ENCODE measurements around the gene LRRC8D.

DNA sequence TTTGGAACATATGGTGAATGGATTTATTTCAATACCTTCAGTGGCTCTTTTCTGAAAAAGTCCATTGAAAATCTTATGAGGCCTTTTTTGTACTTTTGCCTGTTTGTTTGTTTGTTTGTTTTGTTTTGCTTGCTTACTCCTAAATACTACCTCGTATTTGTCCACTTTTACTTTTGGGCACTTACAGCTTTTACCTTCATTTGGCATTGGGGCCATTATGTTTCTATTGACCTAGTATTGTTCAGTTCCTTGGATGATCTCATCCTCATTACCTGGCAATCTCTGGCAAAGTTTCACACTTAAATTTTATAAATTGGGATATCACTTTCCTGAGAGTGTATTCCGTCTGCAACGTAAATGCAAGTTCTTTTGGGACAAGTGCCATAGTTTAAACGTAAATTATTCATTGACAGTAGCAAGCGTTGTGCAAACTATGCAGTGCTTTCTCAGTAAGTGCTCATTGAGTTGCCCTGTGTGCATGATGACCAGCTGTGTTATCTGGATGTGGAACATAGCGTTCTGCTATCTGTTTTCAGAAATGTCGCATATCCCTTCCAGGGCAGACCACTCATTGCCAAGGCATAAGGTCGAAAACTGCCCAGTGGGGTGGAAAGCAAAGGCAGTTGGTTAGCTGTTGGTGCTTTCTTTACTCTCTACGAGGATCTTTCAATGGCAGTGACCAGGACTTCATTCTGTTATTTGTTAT is 51.1 kb downstream of the LRRC8D start:
- TF ChIP-seq, protein P1, sequence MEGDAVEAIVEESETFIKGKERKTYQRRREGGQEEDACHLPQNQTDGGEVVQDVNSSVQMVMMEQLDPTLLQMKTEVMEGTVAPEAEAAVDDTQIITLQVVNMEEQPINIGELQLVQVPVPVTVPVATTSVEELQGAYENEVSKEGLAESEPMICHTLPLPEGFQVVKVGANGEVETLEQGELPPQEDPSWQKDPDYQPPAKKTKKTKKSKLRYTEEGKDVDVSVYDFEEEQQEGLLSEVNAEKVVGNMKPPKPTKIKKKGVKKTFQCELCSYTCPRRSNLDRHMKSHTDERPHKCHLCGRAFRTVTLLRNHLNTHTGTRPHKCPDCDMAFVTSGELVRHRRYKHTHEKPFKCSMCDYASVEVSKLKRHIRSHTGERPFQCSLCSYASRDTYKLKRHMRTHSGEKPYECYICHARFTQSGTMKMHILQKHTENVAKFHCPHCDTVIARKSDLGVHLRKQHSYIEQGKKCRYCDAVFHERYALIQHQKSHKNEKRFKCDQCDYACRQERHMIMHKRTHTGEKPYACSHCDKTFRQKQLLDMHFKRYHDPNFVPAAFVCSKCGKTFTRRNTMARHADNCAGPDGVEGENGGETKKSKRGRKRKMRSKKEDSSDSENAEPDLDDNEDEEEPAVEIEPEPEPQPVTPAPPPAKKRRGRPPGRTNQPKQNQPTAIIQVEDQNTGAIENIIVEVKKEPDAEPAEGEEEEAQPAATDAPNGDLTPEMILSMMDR (conservative IDR thresholded peaks at IDR 0.05) = no peak
- no peak for TF ChIP-seq ZFX (IDR thresholded peaks at IDR 0.05)
